GM10266 (cell line): ENCODE data around the gene CRACR2A.

Experiments used
- DNase-seq: peaks from one replicate; pipeline ENCODE4 v3.0.0; 2012; ENCODE audit errors: extremely low spot score
- TF ChIP-seq, protein P1 (sequence below): IDR thresholded peaks from 2 replicates; pipeline ENCODE4 v1.5.1; 2012; ENCODE audit warnings: mild to moderate bottlenecking, low read depth; ENCODE audit not compliant: control insufficient read depth, insufficient read depth; ENCODE audit errors: missing control alignments

The CRACR2A gene

GRCh38 chr12:3746758-3747157, 6.2 kb downstream of the CRACR2A start:
- TF ChIP-seq, protein P1, sequence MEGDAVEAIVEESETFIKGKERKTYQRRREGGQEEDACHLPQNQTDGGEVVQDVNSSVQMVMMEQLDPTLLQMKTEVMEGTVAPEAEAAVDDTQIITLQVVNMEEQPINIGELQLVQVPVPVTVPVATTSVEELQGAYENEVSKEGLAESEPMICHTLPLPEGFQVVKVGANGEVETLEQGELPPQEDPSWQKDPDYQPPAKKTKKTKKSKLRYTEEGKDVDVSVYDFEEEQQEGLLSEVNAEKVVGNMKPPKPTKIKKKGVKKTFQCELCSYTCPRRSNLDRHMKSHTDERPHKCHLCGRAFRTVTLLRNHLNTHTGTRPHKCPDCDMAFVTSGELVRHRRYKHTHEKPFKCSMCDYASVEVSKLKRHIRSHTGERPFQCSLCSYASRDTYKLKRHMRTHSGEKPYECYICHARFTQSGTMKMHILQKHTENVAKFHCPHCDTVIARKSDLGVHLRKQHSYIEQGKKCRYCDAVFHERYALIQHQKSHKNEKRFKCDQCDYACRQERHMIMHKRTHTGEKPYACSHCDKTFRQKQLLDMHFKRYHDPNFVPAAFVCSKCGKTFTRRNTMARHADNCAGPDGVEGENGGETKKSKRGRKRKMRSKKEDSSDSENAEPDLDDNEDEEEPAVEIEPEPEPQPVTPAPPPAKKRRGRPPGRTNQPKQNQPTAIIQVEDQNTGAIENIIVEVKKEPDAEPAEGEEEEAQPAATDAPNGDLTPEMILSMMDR, result no peak
- no peak for DNase-seq

DNA sequence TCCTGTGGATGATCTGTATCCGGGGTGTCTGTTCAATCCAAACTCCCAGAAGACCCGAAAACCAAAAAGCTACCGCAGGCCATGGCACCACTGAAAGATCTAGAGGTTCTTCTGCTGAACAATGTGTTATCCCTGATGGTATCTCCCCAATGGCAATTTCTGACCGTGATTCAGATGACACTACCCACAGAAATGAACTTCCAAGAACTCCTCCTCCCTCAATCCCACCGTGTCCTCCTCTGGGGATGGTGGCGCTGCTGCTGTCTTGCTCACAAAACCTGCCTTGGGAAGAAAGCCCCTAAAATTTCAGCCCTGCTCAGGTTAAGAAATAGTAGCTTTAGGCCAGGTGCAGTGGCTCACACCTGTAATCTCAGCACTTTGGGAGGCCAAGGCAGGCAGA, 7.8 kb downstream of the CRACR2A start:
- DNase-seq, result no peak
- TF ChIP-seq, protein P1, result no peak

DNA sequence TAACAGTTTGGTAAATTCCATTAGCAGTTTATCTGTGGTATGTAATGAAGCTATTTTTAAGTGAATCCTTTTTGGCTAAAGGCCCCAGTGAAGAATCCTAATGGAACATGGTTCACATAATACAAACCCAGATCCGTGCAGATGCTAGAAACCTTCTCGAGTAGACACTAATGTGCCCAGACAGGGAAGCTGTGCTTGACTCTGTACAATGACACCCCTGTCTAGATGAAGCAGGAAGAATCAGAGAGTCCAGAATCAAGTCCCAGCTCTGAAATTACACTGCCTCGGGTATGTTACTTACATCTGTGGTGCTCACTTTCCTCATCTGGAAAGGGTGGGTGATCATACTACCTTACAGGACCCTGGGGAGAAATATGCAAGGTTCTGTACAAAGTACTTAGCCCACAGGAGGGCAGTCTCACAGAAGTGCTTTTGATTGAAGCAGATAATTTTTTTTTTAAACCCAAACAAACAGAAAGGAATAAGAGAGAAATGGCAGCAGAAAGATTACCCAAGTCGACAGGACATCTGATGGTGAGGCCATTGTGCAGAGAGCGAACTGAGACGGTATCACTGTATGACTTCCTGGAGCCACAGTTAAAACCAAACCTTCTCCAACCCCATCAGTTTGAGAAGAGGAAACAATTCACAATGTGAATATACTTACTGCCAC, 8.5 kb downstream of the CRACR2A start:
- DNase-seq, result no peak
- TF ChIP-seq, protein P1, result no peak

GRCh38 chr12:3743803-3744202, 9.1 kb downstream of the CRACR2A start:
- TF ChIP-seq, protein P1, result no peak
- DNase-seq, result peak; percentile 53

DNA sequence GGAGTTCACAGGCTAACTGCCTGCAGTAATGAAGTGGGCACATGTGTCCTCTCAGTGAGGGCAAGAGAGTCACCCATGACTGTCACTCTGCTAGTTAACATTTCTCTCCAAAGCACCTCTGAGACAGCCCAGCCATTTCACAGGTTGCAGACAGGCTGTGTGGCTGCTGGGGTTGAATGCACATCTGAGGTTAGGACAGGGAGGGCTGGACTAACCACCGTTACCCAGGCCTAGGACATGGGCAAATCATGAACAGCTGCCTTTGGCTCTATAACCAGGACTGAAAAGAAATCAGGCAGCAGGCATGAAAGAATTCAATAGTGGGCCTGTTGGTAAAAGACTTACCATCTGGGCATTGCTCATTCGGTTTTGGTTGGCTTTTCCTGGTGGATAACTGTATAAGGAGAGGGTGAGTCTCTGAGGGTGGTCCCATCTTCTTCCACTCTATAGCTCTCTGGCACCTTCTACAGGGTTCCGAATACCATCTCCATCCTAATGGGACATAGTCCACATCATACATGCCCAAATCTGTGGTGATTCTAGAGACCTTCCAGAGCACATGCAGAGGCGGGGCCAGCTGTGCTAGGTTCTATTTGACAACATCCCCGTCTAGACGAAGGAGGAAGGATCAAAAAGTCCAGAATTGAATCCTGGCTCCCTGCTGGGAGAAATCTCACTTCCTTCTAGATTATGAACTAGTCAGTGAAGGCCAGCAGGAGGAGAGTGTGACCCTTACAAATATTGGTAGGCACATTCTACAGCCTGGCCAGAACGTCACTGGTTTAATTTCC, 10.8 kb downstream of the CRACR2A start:
- TF ChIP-seq, protein P1, result no peak
- no peak for DNase-seq

DNA sequence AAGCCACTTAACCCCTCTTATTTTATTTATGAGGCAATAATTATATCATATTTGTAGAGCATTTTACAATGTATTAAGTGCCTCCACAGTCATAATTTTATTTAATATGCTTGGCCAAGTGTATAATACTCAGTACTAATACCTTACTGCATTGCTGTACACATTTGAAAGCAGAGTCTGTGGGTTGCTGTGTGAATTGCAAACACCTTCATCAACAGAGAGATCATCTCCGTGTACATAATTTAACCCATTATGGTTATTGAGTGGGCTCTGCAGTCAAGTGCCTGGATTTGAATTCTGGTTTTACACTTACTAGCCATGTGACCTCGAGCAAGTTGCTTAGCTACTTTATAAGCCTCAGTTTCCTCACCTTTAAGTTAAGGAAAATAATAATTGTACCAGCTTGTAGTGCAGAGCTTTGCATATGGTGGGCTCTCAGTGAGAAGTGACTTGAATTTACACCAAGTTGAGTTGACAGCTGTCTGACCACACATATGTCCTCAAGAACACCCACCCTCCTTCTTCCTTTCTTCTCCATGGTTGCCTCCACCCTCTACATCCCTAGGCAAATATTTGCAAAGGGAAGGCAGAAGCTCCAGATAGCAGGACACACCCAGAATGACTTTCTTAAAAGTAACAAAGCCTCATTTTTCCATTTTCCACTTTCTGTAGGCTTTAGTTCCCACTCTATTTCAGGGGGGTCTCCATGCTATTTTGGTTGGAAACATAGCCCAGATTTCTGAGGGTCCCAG, 12.3 kb downstream of the CRACR2A start:
- TF ChIP-seq, protein P1, result no peak
- DNase-seq, result no peak

DNA sequence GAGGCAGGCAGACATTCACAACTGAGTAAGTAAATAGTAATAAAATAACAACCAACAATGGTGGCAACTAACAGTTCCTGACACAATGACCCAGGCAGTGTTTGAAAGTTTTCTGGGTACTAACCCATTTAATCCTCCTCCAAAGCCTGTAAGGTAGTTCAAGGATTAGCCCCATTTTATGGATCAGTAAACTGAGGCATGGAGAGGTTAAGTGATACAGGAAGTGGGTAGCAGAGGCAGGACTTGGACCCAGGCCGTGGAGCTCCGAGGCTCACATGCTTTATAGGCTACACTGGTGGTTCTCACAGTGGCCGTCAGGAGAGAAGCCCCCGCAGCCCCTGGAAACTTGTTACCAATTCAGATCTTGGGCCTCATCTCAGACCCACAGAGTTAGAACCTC, 17.5 kb downstream of the CRACR2A start:
- TF ChIP-seq, protein P1, result no peak
- no peak for DNase-seq
